GM18870 (cell line): ENCODE measurements around the gene RASAL1.

Experiments
- ATAC-seq: cut with Tn5 transposase; IDR thresholded peaks from one replicate; pipeline ENCODE4 v1.9.1; 2021; ENCODE audit warnings: moderate library complexity; ENCODE audit not compliant: unreplicated experiment

Gene RASAL1, protein sequence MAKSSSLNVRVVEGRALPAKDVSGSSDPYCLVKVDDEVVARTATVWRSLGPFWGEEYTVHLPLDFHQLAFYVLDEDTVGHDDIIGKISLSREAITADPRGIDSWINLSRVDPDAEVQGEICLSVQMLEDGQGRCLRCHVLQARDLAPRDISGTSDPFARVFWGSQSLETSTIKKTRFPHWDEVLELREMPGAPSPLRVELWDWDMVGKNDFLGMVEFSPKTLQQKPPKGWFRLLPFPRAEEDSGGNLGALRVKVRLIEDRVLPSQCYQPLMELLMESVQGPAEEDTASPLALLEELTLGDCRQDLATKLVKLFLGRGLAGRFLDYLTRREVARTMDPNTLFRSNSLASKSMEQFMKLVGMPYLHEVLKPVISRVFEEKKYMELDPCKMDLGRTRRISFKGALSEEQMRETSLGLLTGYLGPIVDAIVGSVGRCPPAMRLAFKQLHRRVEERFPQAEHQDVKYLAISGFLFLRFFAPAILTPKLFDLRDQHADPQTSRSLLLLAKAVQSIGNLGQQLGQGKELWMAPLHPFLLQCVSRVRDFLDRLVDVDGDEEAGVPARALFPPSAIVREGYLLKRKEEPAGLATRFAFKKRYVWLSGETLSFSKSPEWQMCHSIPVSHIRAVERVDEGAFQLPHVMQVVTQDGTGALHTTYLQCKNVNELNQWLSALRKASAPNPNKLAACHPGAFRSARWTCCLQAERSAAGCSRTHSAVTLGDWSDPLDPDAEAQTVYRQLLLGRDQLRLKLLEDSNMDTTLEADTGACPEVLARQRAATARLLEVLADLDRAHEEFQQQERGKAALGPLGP

DNA sequence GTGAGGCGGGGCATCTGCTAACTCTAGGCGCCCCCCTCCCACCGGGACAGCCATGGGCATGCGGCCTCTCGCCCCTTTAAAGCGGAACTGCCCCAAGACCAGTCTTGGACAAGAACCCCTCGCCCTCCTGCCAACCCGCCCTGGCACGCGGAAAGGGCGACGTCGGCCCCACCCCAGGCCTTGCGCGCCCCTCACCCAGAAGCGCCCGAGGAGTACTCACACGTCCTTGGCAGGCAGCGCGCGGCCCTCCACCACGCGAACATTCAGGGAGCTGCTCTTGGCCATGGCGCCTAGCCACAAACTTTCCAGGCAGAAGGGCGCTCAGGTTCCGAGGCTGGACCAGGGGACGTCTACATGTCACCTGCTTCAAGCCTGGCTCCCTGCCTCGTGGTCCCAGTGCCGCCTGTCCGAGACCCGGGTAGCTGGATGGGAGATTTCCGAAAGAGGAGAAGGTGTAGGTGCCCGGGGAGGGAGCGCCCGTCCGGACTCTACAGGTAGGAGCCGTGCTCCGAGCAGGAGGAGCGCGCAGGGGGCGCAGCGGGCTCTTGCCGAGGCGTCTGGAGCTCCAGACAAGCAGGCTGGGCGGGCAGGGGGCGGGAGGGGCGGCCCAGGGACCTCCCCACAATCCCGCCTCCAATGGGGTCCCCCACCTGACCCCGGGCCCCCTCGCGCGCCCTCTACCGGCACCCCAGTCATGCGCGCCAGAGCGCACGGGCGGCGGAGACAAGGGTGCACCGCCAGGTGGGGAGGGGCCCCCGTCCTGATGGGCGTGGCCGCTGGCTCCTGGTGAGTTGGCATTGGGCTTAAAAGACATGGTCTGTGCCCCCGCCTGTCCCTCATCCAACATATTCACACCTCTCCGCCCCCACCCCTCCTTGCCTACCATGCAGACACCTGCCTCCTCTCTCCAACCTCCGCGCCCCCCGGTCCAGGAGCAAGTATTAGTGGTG, at the start of gene RASAL1:
TSS of gene RASAL1 (minus strand) at position 584 of the 950 bp plus-strand sequence. CDS start at position 285, 299 bp downstream.
- no peak for ATAC-seq

DNA sequence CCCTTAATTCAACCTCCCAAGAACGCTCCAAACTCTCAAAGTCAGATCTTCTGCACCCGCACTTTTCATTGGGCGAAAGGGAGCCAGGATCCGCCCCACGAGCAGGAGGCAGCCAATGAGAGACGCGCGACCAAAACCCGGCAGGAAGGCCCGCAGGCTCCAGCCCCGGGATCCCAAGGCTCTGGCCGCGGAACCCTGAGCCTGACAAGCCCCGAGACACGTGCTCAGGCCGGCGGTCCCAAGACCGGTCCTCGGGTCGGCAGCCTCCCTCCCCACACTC, 49.3 kb upstream of the RASAL1 start:
- ATAC-seq: peak; percentile 76

DNA sequence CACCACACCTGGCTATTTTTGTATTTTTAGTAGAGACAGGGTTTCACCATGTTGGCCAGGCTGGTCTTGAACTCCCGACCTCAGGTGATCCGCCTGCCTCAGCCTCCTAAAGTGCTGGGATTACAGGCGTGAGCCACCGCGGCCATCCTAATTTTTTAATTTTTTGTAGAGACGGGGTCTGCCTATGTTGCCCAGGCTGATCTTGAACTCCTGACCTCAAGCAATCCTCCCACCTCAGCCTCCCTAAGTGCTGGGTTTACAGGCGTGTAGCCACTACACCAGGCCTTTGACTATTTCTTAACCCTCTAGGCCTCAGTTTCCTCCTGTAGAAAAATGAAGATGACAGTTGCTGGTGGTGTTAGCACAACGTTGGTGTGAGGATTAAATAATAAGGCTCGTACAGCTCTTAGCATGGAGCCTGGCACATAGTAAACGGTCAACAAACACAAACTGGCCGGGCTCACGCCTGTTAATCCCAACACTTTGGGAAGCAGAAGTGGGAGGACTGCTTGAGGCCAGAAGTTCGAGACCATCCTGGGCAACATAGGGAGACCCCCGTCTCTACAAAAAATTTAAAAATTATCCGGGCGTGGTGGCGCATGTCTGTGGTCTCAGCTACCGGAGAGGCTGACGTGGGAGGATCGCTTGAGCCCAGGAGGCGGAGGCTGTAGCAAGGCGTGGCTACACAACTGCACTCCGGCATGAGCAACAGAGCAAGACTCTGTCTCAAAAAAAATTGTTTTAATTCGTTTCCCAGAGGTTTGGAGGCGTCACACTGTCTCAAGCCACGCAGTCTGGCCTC, 48.7 kb upstream of the RASAL1 start:
- peak; percentile 43 for ATAC-seq

DNA sequence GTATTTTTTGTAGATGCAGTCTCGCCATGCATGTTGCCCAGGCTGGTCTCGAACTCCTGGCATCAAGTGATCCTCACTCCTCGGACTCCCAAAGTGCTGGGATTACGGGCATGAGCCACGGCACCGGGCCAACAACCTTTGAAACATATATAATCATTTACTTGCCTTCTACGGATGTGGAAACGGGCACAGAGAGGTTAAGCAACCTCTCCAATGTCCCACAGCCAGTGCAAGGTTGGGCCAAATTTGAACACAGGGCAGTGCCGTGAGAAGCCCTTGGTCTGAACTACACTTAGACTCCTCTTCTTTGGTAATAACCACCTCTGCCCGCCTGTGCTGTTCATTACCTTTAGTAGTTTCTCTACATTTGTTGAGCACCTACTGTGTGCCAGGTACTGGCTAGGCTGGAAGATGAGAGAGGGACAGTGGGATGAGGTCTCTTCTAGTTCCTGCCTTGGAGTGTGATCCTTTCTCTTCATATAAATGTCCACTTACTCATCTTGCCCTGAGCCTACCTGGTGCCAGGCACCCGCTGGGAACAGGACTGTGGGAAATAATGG, 47.5 kb upstream of the RASAL1 start:
- ATAC-seq: no peak

DNA sequence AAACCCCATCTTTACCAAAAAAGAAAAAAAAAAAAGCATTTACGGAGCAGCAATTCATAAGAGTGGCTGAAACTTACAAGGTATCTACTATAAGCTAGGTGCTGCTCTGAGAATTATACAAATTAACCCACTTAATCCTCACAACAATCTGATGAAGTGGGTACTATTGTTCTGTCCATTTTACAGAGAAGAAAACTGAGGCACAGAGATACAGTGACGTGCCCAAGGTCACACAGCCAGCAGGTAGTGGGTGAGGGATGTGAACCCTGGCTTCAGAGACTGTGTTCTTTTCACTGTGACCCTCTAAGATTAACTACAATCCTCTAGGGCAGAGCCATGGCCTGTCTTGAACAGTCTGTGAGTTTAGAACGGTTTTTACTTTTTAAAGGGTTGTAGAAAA, 46.4 kb upstream of the RASAL1 start:
- ATAC-seq: no peak

DNA sequence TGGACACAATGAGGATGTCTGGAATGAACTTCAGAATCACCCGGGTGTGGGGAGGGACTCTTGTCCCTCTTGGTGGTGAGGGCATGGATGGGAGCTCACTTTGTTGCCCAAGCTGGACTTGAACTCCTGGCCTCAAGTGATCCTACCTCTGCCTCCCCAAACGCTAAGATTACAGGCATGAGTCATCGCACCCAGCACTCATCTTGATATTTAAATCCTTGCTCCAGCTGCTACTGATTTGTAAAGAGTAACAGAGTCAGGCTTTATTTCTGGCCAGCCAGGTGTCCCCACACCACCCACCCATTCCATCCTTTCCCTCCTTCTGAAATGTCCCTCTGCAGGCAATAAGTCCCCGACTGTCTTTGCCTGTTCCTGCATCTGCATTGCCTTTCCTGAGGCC, 44.8 kb upstream of the RASAL1 start:
- ATAC-seq: no peak

DNA sequence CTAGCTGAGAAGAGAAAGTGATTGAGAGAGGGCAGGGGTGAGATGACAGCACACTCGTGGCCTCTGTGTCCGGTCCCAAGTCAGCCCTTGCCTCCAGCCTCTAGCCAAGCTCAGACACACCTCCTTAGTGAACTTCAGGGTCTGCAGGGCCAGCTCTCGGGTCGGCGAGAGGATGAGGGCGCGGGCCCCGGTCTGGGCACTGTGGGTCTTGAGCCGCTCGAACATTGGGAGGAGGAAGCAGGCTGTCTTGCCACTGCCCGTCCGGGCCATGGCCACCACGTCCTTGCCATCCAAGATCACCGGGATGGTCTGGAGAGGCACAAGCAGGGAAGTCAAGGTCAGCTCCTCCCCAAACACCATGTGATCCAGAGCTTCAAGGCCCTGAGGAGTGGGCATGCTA, 43.5 kb upstream of the RASAL1 start:
- ATAC-seq: no peak

DNA sequence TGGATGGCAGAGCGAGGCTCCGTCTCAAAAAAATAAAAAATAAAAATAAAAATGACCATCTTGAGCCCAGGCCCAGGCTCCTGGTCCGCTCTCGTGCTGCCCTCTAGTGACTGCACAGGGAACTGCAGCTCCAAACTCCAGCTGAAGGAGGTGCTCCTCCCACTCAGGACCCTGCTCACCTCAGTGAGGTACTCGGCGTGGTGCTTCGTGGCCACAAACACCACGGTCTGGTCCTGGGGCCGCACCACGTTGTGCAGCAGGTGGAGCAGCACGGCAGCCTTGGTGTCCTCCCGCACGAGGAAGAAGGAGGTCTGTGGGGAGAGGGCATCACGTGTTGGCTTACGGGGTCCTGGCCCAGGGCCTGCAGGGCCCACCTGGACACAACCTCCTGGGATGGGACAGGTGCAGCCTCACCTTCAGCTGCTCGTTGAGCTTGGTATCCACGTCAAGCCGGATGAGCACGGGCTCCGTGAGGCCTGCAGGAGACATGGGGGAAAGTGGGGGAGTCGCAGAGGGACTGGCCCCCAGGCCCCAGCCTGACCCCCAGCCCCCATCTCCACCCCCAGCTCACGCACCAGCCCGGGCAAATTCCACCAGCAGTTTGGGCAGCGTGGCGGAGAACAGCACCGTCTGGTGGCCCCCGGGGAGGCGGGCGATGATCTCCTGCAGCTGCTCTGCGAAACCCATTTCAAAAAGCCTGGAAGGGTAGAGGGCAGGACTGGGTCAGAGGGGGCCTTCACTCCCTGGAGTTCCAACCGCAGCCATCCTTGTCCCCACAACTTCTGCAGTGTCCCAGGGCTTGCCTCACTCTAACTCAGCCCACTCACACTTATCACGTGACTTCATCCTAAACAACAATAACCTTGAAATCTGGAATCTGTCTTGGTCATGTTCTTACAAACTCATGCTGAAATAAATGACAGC, 39.2 kb upstream of the RASAL1 start:
- ATAC-seq: no peak

DNA sequence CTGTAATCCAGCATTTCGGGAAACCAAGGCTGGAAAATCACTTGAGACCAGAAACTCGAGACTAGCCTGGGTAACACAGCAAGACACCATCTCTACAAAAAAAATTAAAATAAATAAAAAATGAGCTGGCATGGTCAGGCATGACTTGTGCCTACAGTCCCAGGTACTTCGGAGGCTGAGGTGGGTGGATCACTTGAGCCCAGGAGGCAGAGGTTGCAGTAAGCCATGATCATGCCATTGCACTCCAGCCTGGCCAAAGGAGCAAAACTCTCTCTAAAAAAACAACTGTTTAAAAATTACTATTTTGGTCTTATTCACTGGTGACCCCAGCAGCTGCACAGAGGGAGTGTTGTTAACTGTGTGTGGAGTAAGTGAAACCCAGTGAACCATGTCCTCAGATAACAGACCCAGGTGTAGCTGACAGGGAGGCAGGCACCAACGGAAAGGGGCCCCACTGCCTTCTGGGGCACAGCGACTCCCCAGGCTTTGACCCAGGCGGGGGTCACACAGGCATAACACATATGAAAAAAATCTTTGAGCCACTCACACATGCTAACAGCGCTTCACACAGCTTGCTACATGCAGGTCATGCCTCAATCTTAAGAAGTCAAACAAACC, 37.6 kb upstream of the RASAL1 start:
- ATAC-seq: no peak

DNA sequence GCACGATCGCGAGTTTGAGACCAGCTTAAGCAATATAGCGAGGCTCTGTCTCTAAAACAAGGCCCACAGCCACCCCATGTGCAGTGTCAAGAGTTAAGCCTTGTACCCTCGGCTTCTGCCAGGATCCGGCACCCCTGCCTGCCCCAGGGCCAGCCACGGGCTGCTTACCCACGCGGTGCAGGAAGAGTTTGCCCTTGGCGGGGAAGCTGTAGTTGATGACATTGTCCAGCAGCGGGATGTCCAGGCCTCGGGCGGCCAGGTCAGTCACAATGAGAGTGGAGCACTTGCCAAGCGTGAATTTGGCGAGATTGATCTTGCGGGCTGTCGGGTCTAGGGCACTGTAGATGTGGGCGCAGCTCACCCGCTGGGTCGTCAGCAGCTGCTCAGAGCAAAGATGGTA, 36.6 kb upstream of the RASAL1 start:
- no peak for ATAC-seq

DNA sequence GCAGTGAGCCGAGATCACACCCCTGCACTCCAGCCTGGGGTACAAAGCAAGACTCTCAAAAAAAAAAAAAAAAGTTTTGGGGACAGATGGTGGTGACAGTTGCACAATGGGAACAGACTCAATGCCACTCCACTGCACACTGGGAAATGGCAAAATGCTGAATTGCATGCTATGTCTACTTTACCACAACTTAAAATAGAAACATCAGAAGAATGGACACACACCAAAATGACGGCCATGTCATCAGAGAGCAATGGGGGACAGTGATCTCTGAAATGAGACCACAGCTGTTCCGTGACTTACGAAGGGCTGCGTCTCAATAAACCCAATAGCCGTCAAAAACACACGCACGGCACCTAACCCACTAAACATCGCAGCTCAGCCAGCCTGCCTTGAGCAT, 36.0 kb upstream of the RASAL1 start:
- ATAC-seq: no peak

DNA sequence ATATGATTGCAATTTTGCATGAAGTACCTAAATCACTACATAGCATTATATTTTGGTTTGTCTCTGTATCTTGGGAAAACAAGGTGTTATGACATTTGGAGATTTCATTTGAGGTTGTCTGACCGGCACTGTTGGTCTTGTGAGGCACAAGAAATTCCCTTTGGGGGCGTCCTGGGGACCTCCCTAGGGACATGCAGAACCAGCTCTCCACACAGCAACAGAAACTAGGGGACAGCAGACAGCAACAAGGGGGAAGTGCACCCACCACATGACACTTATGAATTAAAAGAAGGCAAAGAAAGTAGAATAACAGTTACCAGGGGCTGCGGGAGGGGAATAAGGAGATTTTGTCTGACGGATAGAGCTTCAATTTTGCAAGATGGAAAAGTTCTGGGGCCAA, 35.4 kb upstream of the RASAL1 start:
- no peak for ATAC-seq

DNA sequence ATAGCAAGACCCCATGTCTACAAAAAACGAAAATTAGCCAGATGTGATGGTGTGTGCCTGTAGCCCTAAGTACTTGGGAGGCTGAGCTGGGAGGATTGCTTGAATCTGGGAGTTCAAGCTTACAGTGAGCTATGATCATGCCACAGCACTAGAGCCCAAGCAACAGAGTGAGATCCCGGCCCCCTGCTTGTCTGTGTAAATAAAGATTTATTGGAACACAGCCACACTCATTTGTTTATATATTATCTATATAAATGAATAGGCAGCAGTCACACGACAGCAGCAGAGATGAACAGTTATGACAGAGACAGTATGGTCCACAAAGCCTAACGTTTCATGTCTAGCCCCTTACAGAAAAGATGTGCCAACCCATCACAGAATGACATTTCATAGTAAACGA, 34.9 kb upstream of the RASAL1 start:
- no peak for ATAC-seq

DNA sequence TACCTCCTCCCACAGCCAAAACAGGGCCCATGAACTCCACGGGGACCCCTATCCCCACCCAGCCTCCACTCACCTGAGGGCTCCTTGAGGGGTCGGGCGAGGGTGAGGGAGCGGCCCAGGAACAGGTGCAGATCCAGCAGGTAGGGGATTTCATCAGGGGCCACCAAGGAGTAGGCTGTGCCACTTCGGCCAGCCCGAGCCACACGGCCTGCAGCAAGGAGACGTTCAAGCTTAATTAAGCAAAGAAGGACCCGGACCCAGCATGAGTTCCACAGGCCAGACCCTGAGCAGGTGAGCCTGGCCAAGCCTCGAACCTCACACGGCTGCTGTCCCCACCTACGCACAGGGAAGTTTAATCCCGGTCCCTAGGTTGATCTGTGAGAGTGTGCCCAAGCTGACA, 34.1 kb upstream of the RASAL1 start:
- ATAC-seq: no peak

DNA sequence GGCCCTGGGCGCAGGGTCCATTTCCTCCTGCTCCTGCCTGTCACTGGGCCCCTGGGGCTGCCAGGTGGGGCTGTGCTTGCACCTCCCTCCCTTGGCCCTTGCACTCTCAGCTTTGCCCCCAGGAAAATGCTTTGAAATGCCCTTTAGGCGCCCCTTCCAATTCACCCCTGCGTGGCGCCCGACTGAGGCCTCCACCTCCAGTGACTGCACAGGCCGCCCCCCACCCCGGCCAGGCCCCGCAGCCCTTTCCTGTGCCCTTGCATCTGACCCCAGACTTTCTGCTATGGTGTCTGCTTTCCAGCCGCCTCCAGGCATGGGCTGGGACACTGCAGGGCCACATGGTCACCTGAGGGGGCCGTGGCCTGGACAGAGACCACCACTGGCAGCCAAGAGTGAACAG, 32.3 kb upstream of the RASAL1 start:
- no peak for ATAC-seq

DNA sequence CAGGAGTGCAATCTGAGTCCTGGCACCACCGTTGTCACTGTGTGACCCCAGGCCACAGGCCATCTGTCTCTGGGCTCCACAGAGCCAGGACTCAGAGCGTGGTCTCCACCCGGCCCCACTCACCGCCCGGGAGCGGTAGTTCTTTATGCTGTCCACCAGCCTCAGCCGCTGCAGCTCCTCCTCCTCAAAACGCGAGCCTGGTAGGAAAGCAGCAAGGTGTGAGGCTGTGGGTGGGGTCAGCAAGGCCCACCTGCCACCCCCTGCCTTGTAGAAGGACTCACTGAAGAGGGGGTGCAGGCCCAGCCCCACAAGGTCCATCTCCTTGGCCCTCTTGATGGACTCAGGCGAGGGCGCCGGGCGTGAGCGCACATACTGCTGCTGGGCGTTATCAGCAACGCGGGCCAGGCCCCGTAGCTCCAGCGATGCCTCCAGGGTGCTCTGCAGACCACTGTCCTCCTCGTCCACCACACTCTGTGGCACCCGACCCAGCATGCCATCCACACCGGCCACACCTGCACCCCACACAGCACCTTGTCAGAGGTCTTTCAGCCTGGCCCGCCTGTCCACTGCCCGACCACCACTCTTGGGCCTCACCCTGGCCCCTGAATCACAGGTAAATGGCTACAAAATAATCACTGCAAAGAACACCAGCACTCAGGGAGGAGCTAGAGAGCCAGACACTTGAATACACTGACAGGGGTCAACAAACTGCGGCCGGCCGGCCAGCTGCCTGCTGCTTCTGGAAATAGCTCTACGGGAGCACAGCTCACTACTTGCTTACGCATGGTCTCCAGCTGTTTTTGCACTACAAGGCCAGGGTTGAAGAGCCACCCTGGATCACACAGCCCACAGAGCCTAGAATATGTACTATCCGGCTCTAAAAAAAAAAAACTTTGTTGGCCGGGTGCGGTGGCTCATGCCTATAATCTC, 30.2 kb upstream of the RASAL1 start:
- ATAC-seq: no peak

DNA sequence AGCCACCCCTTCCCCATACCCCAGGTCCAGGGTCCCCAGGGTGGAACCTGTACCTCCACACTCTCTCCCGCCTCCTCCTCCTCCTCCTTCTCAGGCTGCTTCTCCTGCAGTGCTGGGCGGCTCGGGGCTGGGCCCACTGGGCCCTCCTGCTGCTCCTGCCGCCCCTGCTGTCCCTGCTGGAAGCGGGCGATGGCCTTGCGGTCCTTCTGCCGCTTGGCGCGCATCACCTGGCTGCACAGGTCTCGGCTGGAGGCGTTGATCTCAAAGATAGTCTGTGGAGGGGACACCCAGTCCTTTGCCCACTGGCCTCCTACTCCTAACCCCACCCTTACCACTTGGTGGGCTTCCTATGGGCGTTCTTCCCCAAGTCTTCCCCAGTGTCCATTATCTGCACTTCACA, 28.5 kb upstream of the RASAL1 start:
- no peak for ATAC-seq

DNA sequence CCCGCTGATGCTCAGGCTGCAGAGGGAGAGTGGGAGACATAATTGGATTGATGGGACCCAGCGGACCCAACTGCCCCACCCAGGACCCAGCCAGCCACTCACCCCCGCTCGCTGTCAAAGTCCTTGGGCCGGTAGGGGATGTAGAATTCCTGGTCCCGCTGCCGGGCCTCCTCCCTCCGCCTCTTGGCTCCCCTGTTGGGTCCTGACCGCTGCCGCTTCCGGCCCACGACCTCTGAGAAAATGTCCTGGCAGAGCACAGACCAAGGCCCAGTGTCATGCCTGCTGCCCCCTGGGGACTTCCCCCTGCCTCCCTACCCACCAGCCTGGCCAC, 27.4 kb upstream of the RASAL1 start:
- no peak for ATAC-seq
